Stimulated activated CD4-positive, alpha-beta T cell treated with anti-CD3 and anti-CD28 coated beads, Interleukin-1b, Interleukin-23, amount 100 ng/mL, for 4 hours (primary cell): ENCODE measurements around the gene UNC13A.

ENCODE experiments used
- DNase-seq, 2 donors: peaks; one replicate each; pipeline ENCODE4 v3.0.0-alpha.2; 2020; ENCODE audit warnings: low read depth in 2 of 2

The UNC13A gene

DNA sequence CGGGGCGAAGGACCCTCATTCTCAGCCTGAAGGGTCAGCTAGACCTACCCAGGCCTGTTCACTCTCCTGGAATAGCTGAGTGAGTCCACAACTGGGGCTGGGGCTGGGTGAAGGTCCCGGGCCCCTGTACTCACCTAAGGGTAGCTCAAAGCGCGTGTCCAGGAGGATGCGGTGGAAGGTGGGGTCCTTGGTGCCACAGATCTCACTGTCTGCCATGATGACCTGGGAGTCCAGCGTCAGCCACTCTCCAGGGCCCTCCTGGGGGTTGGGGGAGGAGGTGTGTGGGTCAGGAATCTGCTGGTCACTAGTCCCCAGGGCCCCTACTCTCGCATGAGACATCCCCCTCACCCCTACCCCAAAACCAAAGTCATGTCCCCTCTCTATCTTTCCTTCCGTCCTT is 18.7 kb downstream of the UNC13A start:
- DNase-seq, result no peak

DNA sequence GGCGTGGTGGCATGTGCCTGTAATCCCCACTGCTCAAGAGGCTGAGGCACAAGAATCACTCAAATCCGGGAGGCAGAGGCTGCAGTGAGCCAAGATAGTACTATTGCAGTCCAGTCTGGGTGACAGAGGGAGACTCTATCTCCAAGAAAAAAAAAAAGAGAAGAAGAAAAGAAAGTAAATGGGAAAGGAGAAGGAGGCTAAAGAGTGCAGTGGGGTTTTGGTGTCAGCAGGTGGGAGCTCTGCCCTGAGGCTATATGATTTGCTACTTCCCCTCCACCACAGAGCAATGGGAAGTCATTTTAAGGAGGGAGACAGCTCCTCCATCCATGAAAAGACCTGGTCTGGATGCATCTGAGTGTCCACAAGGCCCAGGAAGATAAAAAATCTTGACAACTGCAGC is 23.1 kb downstream of the UNC13A start:
- no peak for DNase-seq

DNA sequence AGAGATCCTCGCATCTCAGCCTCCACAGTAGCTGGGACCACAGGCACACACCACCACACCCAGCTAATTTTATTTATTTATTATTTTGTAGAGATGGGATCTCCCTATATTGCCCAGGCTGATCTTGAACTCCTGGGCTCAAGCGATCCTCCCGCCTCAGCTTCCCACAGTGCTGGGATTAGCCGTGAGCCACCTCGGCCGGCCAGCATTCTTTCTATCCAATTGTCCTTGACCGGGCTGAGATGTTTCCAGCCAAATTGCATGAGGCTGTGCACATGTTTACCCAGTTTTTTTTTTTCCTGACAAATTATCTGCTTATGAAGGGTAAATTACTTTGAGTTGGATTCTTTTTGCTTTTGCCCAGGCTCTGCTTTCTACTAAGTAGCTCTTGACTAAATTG is 28.2 kb downstream of the UNC13A start:
- DNase-seq, result no peak

DNA sequence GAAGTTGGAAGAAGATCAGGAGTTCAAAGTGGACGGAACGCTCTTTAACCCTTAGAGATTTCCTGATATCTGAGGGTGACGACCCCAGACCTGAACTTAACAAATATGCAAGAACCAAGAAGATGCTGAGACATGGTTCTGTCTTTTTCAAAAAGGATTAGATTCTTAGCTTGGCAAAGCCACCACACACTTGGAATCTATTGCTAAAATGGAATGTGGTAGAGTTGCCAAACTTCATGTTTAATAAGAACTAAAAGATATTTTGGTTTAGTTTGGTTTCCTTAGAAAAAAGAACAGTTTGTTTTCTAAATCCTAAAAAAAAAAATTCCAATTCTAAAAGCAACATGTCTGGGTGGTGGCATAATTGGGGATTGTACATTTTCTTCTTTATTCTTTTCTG is 29.5 kb downstream of the UNC13A start:
- no peak for DNase-seq

DNA sequence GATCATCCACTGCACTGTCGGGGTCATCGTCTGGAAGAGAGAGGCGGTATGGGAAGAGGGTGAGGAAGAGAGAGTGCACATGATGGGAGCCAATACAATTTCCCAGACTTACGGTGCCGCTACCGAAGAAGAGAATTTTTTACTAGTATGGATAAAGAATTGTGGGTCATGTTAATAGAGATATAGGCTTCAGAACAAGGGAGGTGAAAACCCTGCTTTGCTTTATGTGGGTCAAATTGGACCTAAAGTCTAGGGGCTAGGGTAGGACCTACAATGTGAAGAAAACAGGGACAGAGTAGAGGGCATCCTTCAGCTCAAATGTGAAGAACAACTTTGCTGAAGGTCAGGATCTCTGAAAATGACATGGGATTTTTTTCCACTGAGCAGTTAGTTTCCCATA is 29.9 kb downstream of the UNC13A start:
- DNase-seq, result no peak

DNA sequence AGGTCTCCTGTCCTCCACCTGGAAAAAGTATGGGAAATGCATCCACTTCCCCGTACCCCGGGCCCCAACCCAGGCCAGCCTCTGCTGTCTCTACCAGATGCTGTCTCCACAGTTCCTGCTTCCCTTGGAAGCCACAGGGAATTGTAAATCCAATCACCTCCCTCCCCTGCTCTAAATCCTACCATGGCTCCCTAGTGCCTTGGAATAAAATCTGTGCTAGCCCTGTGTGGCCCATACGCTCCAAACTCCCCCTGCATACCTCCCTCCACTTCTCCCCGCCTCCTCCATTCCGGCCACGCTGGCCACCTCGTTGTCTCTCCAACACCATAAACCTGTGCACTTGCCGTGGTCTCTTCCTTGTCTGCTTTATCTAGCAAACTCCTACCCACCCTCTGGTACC is 31.2 kb downstream of the UNC13A start:
- no peak for DNase-seq

DNA sequence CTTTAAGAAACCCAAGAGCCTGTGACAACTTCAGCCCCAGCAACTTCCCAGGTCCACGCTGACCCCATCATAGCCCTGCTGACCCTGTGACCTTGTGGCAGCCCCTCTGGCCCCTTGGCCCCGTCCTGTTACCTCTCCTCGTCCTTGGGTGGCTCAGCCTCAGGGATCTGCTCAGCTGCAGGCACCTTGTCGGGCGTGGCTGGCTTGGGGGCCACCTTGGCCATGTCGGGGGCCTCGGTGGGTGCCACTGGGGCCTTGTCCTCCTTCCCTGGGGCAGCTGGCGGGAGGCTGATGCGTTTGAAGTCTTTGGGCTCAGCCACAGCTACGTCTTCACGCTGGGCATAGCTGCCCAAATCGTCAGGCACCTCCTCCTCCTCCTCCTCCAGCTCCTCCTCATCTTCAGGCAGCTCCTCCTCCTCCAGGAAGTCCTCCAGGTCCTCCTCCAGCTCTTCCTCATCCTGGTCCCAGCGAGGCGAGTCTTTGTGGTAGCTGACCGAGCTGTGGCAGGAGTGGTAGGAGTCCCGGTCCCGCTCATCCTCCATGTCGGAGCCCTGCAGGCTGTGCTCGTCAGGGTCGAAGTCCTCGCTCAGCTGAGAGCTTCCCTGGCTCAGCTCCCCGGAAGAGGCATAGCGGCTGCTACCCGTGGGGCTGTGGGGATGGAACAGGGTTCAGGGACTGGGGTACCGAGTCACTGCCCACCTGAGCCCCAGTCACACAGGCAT is 32.2 kb downstream of the UNC13A start:
- no peak for DNase-seq

DNA sequence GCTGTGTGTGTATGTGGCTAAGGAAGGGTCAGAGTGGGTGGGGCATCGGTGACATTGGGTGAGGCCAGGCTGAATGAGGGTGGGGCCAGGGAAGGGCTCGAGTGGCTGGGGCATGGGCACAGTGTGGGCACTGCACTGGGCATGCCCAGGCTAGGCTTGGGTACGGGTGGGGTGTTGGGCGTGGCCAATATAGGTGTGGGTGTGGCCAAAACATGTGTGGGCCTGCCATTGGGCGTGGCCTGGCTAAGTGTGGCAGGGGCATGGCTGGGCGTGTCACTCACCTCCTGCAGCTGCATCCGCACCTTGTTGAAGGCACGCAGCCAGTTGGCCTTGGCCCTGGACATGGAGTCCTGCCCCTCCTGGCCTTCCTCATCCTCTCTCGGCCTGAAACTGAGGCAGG is 33.2 kb downstream of the UNC13A start:
- DNase-seq, result no peak

DNA sequence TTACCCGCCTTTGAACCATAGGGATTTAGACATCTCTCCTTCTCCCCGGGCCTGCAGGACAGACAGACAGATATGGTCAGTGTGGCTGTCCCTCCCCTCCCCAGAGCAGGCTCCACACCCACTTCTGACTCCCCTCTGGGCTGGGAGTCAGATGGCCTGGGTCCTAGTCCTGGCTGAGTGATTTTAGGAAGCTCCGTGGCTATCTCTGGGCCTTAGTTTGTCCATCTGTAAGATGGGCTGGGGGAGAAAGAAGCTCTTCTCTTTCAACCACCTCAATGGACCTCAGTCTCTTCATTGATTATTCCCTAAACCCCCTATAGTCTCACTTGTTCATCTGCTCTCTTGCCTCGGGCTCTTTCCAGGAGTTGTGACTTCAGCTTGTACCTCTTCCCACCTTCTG is 35.5 kb downstream of the UNC13A start:
- no peak for DNase-seq

DNA sequence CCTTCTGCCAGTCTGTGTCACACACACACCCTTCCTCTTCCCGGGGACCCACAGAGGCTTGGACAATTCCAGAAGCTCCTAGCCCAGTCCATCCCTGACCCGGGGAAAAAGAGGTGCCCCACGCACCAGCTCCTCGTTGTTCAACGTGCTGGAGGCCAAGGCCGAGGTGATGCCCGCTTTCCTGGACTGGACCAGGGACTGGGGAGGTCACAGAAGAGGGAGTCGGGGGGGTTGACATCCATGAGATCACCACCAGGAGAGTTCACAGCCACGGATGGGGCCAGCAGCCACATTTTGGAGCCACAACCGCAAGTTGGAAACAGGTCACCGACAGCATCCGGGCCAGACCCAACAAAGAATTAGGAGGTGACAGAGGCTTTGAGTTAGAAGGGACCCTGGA is 39.4 kb downstream of the UNC13A start:
- no peak for DNase-seq

DNA sequence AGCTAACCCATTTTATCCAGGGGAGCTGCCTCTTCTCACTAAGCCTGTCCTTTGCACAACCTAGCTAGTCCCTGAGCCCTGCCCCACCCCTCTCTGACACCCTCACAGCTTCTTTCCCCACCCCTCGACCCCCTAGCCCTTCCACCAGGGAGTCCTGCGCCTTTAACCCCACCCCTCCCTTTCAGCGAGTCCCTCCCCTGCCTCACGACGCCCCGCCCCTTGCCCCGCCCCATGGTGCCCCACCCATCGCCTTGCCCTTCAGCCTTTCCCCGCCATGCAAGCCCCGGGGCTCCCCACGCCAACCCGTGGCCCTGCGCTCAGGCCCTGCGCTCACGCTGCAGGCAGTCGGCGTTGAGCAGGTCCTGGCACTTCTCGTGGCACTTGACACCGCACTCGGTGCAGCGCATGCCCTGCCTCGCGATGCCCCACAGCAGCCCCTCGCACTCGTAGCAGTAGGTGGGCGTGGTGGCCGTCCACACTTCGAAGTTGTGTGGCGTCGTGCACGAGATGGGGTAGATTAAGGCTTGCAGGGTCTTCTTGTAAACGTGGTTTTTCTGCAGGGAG is 40.0 kb downstream of the UNC13A start:
- DNase-seq, result no peak

DNA sequence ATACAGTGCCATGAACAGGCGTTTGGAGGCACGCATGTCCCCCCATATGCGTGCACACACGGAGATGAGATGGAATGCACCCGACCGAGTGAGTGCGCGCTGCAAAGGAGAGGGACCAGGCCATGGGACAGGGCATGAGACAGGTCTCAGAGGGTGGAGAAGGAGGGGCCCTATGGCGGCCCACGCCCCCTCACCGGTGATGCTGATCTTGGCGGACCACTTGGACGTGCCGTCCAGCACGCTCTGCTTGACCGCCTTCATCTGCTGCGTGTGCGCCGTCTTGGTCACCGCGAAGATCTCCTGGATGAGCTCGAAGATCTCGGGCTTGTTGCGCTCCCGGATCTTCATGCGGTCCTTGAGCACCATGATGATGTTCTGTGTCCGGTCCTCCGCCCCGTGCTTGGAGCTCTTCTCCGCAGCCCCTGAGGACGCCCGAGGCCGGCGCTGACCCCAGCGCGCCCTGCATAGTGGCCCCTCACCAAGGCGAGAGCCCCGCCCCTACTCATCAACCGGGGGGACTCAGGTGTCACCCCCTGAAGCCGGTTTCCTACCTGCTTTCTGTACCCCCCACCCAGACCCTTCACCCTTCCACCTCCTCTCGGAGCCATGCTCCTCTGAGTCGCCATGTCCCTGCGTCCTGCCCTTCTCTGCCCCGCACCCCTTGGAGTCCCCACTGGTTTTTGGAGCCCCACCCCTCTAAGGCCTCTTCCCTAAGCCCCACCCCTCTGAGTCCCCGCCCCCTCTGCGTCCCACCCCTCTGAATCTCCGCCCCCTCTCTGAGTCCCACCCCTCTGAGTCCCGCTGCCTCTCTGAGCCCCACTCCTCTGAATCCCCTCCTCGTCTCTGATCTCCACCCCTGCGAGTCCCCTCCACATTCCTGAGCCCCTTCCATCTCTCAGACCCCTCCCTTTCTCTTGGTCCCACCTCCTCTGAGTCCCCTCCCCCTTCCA is 40.8 kb downstream of the UNC13A start:
- DNase-seq, result no peak

DNA sequence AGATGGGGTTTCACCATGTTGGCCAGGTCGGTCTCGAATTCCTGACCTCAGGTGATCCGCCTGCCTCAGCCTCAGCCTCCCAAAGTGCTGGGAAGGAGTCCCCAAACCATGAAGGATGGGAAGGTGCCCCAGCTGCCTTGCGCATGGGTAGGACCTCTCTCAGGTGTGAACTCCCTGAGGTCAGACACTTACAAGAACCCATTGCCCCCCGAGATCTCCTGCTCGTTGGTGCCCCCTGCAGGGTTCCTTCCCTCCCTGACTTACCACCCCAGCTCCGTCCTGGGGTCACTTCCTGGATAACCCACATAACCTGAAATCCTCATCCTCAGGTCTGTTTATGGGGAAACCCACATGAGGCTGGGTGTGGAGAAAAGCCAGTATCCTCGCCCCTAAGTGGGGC is 41.7 kb downstream of the UNC13A start:
- no peak for DNase-seq

DNA sequence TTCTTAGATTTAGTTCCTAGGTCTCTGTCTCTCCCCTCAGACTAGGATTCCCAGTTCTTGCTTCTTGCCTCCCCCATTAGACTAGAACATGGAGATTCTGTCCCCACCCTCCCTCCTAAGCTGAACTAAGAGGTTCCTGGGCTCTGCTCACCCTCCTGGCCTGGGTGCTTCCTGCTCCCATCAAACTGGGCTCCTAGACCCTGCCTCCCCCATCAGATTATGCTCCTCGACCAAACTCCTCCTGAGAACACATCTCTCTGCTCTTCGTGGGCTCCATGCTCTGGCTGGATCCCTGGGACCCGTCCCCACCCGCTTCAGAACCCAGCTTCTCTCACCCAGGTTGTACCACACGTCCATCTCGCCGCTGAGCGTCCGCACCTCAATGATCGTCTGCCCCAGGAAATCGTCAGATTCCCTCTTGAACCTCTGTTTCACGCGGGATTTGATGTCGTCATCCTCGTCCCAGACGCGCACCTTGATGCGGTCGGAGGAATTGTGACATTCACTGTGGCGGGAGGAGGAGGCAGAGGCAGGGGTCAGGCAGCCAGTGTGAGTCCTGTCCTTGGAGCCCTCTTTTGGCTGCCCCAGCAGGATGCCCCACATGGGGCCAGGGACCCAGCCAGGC is 42.7 kb downstream of the UNC13A start:
- DNase-seq, result no peak

DNA sequence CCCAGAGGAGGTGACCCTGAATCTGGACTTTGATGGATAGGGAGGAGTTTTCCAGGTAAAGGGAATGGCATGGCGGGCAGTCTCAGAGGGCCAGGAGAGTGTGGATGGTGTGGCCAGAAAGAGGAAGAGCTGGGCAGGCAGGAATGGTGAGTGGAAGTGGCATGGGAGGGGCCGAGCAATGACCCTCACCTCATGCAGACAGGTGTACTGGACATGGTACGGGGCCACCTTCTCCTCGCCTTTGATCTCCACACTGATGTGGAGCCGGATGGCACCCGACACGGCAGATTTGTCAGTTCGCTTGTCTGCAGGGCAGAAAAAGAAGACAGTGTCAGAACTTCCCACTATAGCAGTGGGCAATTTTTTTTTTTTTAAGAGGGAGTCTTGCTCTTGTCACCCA is 45.5 kb downstream of the UNC13A start:
- no peak for DNase-seq

DNA sequence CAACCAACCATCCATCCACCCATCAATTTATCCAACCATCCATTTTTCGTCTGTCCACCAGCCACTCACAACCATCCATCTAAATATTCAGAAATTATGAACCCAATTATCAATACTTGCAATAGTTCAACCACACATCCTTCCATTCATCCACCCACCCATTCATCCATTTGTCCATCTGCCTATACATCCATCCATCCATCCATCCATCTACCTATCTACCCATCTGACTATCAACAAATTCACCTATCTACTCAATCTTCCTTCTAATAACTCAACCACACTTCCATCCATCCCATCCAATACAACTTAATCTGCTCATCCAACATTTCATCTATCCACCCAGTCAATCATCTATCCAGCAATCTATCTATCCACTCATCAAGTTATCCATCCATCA is 46.3 kb downstream of the UNC13A start:
- DNase-seq, result no peak

DNA sequence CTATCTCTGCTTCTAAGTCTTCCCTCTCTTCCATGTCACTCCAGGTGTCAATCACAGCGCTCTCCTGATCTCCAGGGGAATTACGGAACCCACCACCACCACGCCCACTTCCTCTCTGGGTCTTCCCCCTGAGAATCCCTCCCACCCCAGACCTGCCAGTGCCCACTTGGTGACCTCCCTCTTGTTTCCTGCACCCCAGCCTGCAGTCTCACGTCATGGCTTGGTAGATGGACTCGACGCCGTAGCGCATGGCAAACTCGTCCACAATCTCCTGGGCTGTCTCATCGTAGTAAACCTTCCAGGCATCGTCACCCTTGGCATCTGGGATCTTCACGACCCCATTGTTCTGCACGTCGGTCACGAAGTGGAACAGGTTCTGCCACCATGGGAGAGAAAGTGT is 47.0 kb downstream of the UNC13A start:
- no peak for DNase-seq

DNA sequence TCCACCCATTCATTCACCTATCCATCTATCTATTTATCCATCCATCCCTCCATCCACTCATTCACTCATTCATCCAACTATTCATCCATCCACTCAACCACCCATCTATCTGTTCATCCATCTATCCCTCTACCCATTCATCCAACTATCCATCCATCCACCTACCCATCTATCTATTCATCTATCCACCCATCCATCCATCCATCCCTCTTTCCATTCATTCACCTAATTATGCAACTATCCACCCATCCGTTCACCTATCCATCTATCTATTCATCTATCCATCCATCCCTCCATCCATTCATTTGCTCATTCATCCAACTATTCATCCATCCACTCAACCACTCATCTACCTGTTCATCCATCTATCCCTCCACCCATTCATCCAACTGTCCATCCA is 54.5 kb downstream of the UNC13A start:
- no peak for DNase-seq

DNA sequence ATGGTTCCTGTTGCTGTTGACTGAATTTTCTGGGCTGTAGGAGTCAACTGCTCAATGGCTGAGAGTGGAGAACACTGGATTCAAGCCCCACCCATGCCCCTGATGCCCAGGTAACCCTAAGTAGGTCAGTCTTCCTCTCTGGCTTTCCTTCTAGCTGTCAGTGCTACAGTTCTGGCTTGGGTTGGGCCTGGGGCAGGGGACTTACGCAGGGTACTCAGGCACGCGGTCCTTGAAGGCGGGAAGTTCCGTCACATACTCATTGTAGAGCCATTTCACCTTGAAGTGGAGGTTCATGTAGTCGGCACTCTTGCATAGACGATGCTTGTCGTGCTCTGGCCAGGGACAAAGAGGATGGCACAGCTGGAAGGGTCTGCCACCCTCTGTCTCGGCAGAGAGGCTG is 55.6 kb downstream of the UNC13A start:
- no peak for DNase-seq

DNA sequence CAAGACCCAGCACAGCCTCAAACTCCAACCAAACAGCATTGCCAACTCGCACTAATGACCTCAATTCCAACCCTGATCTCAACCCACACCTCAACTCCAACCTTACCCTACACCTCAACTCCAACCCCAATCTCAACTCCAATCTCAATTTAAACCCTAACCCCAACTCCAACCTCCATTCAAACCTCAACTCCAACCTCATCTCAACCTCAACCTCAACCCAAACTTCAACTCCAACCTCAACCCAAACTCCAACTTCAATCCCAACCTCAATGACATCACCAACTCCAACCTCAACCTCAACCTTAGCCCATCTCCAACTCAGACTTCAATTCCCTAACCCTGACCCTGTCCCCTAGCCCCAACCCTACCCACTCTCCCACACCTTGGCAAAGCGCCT is 58.4 kb downstream of the UNC13A start:
- DNase-seq, result no peak

DNA sequence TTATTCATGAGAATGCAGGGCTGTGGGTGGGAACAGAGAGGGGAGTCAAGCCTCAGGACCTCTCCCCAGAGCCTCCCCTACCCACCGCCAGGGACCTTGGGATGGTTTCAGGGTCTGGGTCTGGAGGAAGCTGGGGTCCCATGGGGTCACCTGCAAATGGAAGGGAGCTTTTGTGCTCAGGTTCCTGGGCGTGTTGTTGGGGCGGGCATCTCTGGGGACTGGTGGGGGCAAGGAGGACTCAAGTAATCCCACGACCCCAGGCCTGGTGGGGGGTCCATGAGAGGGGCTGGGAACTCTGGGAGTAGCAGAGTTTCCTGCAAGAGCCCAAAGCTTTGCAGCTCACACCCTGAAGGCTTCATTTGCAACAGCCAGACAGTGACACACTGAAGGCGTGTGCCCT is 60.2 kb downstream of the UNC13A start:
- no peak for DNase-seq

DNA sequence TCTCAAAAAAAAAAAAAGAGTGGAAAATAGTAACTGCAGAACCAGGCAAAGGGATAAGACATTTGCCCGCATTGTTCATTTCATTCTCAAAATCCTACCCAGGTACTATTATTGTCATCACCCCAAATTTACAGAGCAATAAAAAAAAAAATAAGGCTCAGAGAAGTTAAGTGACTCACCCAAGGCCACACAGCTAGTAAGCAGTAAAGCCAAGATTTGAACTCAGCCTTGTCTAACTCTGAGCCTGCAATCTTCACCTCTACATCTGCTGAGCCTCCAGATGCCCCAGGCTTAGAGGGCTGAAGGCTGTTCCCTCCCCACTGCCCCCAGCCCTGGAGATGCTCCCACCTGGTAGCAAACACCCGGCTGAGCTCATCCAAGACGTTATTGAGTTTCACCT is 61.0 kb downstream of the UNC13A start:
- DNase-seq, result no peak
